Measurements from ENCODE around the gene MACROD2. TPM values are rescaled to one million over a fixed set of nuclear protein-coding genes. Genes with fewer than 3 reads are reported as not detected.
A peak's percentile ranks its signal among the peaks of the same experiment; 100 is the strongest.

Gene MACROD2
- total RNA-seq, 4 donors from 2014 or later: 1.8 to 4.8 (median 2.9) TPM

GRCh38 chr20:15236812-15237211 is 1241.5 kb downstream of the MACROD2 start:
- no peaks in the 10 kb centered on the region for H3K4me1 ChIP-seq
- no peak for DNase-seq
- no peaks in the 10 kb centered on the region for H3K36me3 ChIP-seq
- no peak overlapping the region for H3K4me3 ChIP-seq
- intact Hi-C loops (cut with DNase I): no loop called here
- no peaks in the 10 kb centered on the region for H3K9me3 ChIP-seq
- TF ChIP-seq POLR2A (IDR thresholded peaks at IDR 0.05) (no peak), CTCF (IDR thresholded peaks at IDR 0.05) (peak in 4 of 6 experiments; percentile 22 to 68 (median 32))
- H3K27ac ChIP-seq: no peak overlapping the region
- 11 to 18% methylated on average over 1 of the region's 1 CpG for WGBS, 2 donors
- no peaks in the 10 kb centered on the region for H3K27me3 ChIP-seq

- Histone ChIP-seq H3K36me3 (no peaks in the 10 kb centered on the region), H3K9me3 (no peaks in the 10 kb centered on the region), H3K4me1 (no peaks in the 10 kb centered on the region), H3K4me3 (no peak overlapping the region), H3K27me3 (no peaks in the 10 kb centered on the region), H3K27ac (no peak overlapping the region)
- DNase-seq: no peak
- intact Hi-C loops (cut with DNase I): no loop called here
- TF ChIP-seq POLR2A (IDR thresholded peaks at IDR 0.05): no peak
- TF ChIP-seq CTCF (IDR thresholded peaks at IDR 0.05): no peak
- 71 to 94% methylated on average over 2 to 3 of the region's 3 CpGs for WGBS, 2 donors
Measured at GRCh38 chr20:15239542-15240206, 1244.4 kb downstream of the MACROD2 start.

GRCh38 chr20:15240801-15241200 is 1245.5 kb downstream of the MACROD2 start:
- intact Hi-C loops (cut with DNase I): no loop called here
- no peaks in the 10 kb centered on the region for H3K4me1 ChIP-seq
- DNase-seq: no peak
- no peaks in the 10 kb centered on the region for H3K9me3 ChIP-seq
- 45 to 79% methylated on average over 1 of the region's 1 CpG for WGBS, 2 donors
- no peak overlapping the region for H3K27ac ChIP-seq
- H3K36me3 ChIP-seq: no peaks in the 10 kb centered on the region
- H3K27me3 ChIP-seq: no peaks in the 10 kb centered on the region
- H3K4me3 ChIP-seq: no peak overlapping the region
- no peak for TF ChIP-seq CTCF (IDR thresholded peaks at IDR 0.05)
- TF ChIP-seq POLR2A (IDR thresholded peaks at IDR 0.05): no peak

GRCh38 chr20:15241681-15242080 is 1246.4 kb downstream of the MACROD2 start:
- no peak for DNase-seq
- H3K27ac ChIP-seq: no peak overlapping the region
- no peak overlapping the region for H3K4me3 ChIP-seq
- intact Hi-C loops (cut with DNase I): no loop called here
- H3K9me3 ChIP-seq: no peaks in the 10 kb centered on the region
- TF ChIP-seq POLR2A (IDR thresholded peaks at IDR 0.05): no peak
- no peak for TF ChIP-seq CTCF (IDR thresholded peaks at IDR 0.05)
- H3K4me1 ChIP-seq: no peaks in the 10 kb centered on the region
- no peaks in the 10 kb centered on the region for H3K36me3 ChIP-seq
- H3K27me3 ChIP-seq: no peaks in the 10 kb centered on the region

- intact Hi-C loops (cut with DNase I): no loop called here
- no peak for TF ChIP-seq POLR2A (IDR thresholded peaks at IDR 0.05)
- TF ChIP-seq CTCF (IDR thresholded peaks at IDR 0.05): no peak
- no peaks in the 10 kb centered on the region for H3K9me3 ChIP-seq
Measured at GRCh38 chr20:15242773-15243172, 1247.5 kb downstream of the MACROD2 start.

More at GRCh38 chr20:15242773-15243172, 1247.5 kb downstream of the MACROD2 start:
- Histone ChIP-seq H3K4me3 (no peak overlapping the region), H3K27me3 (no peaks in the 10 kb centered on the region), H3K27ac (no peak overlapping the region), H3K4me1 (no peaks in the 10 kb centered on the region), H3K36me3 (no peaks in the 10 kb centered on the region)
- DNase-seq: no peak
- WGBS, 2 donors: 52 to 55% methylated on average over 3 of the region's 3 CpGs
